Right lobe of liver (tissue), 6 donors: ENCODE data around the gene FRG1. TPM values are rescaled to one million over a fixed set of nuclear protein-coding genes. Genes with fewer than 3 reads are reported as not detected.
"Not testable (repeated sequence)": the region's sequence is repeated elsewhere in the genome, so short reads cannot be mapped to it uniquely, and the experiment has no call there.

Experiments
- ATAC-seq, 4 donors: fragments of 200-7000 bp; cut with Tn5 transposase; one replicate each; pipeline ENCODE4 v1.9.1; 2020; ENCODE audit warnings: mild to moderate bottlenecking in 4 of 4, moderate library complexity in 4 of 4
- DNase-seq, 3 donors: peaks; one replicate each; pipeline ENCODE4 v3.0.0-alpha.2; 2020
- H3K27ac ChIP-seq, 3 donors: fragments of 200-600 bp; one replicate each; pipeline ENCODE4 v1.8.0; 2022
- H3K27me3 ChIP-seq, 2 donors: fragments of 200-600 bp; one replicate each; pipeline ENCODE4 v1.8.0; 2022
- H3K36me3 ChIP-seq, 4 donors: fragments of 200-600 bp; sonication (generic) in 1 of 4; one replicate each; pipeline versions ENCODE4 v1.5.1 to v1.8.0; 2017 to 2022; ENCODE audit warnings: control low read depth in 1 of 4
- H3K4me1 ChIP-seq, 4 donors: fragments of 200-600 bp; sonication (generic) in 1 of 4; one replicate each; pipeline versions ENCODE4 v1.5.1 to v1.8.0; 2017 to 2022; ENCODE audit warnings: control low read depth in 1 of 4
- H3K4me3 ChIP-seq, 3 donors: fragments of 200-600 bp; one replicate each; pipeline ENCODE4 v1.8.0; 2022
- H3K9me3 ChIP-seq, 4 donors: fragments of 200-600 bp; sonication (generic) in 1 of 4; one replicate each; pipeline versions ENCODE4 v1.5.1 to v1.8.0; 2017 to 2022; ENCODE audit warnings: control low read depth in 1 of 4
- CTCF ChIP-seq, 4 donors: fragments of 200-600 bp in 3 of 4; fragments of 450-650 bp in 1 of 4; IDR thresholded peaks; one replicate each; pipeline versions ENCODE4 v1.5.1 to v1.8.0; 2016 to 2022; ENCODE audit warnings: antibody characterized with exemption in 4 of 4, mild to moderate bottlenecking in 2 of 4
- POLR2A ChIP-seq: fragments of 450-650 bp; IDR thresholded peaks from one replicate; pipeline ENCODE4 v1.6.1; 2017; ENCODE audit warnings: antibody characterized with exemption, mild to moderate bottlenecking
- WGBS: methylation state at CpG from one replicate; pipeline ENCODE4 v1.1.6; 2018; ENCODE audit warnings: low coverage, low lambda C conversion rate; ENCODE audit not compliant: insufficient coverage; ENCODE audit errors: missing lambda C conversion rate; 5-methylcytosine and 5-hydroxymethylcytosine counted together
- intact Hi-C, 2 donors: fragments of 100-400 bp; cut with DNase I; formaldehyde crosslinking; loops; one replicate each; pipeline versions ENCODE4 v1.11.2 to v1.14.1; 2022
- small RNA-seq, 2 experiments: library from RNA; depleted of rRNA; stranded (forward); fragments of <200 nt; gene quantifications; one replicate each; pipeline ENCODE3, GENCODE V24; 2016
- total RNA-seq, 6 experiments: library from RNA; depleted of rRNA in 2 of 6; stranded (reverse); fragments of >200 nt in 2 of 6; fragmentation: NEBNext Ultra II Directional in 3 of 6; extraction: Animal tissue kit (Norgen Biotek cat#: 25700) in 3 of 6; gene quantifications; one replicate each; pipeline versions ENCODE4 v1.1.0 to v1.2.4, GENCODE V29; 2016 to 2023
- donor health status: DM: no; HTN: yes; CAD: no.
- donor health status: DM: no; HTN: no; CAD: no.
- donor health status: DM: no; HTN: no; CAD: no.
- donor health status: DM: no; HTN: yes; CAD: no.
- donor health status: DM: no; HTN: yes; CAD: no.

The FRG1 gene
- total RNA-seq, 6 experiments from 2014 or later, result 14.2 to 23.7 (median 18.0) TPM

GRCh38 chr4:189985651-189986243 lies 45.1 kb downstream of the FRG1 start:
- WGBS, result 57% methylated on average over 4 of the region's 4 CpGs
- H3K36me3 ChIP-seq, ATAC-seq, H3K9me3 ChIP-seq, H3K27me3 ChIP-seq, H3K4me1 ChIP-seq, DNase-seq, H3K27ac ChIP-seq, intact Hi-C loops, H3K4me3 ChIP-seq: not testable (repeated sequence)

GRCh38 chr4:189988877-189989431 lies 48.3 kb downstream of the FRG1 start:
- TF ChIP-seq POLR2A, result no peak
- TF ChIP-seq CTCF (IDR thresholded peaks at IDR 0.05), result no peak
- H3K9me3 ChIP-seq, result no peaks in the 10 kb centered on the region
- H3K36me3 ChIP-seq, result no peaks in the 10 kb centered on the region
- DNase-seq, result no peak
- H3K4me3 ChIP-seq, result no peak overlapping the region
- 34% methylated on average over 2 of the region's 3 CpGs for WGBS
- H3K27ac ChIP-seq, result no peak overlapping the region
- H3K27me3 ChIP-seq, result no peaks in the 10 kb centered on the region
- no peaks in the 10 kb centered on the region for H3K4me1 ChIP-seq
- no peak for ATAC-seq
- intact Hi-C loops, result no loop called here

- H3K27me3 ChIP-seq, H3K27ac ChIP-seq, H3K4me3 ChIP-seq, H3K4me1 ChIP-seq, H3K36me3 ChIP-seq, intact Hi-C loops, H3K9me3 ChIP-seq, DNase-seq, ATAC-seq: not testable (repeated sequence)
- 33% methylated on average over 1 of the region's 3 CpGs for WGBS
These were observed 49.3 kb downstream of the FRG1 start for GRCh38 chr4:189989941-189990340.

Small RNA genes lying within 50 kb of the gene (small RNA-seq; reads per million reads assigned to genes)
- 0 reads per million in 2 experiments for gene MLLT10P2

Other genes starting within 250 kb of the FRG1 start
- not detected for gene FRG2, start 86.4 kb downstream of the FRG1 start, total RNA-seq
- not detected for gene DBET, start 123.6 kb downstream of the FRG1 start, total RNA-seq
- not detected for gene DUX4, start 232.9 kb downstream of the FRG1 start, total RNA-seq